NCI-H2081 treated with DMSO at 0.1 percent for 48 hours (cell line): Measurements from ENCODE around the gene HLA-DOB.

Experiments
- DNase-seq: peaks from one replicate; lab custom pipeline; 2025; lab: John Stamatoyannopoulos, UW

HLA-DOB gene

GRCh38 chr6:32843331-32843978, 26.7 kb upstream of the HLA-DOB start:
- no peak for DNase-seq

GRCh38 chr6:32842690-32843089, 25.9 kb upstream of the HLA-DOB start:
- DNase-seq = no peak

GRCh38 chr6:32842021-32842650, 25.3 kb upstream of the HLA-DOB start:
- no peak for DNase-seq

GRCh38 chr6:32840604-32841246, 23.9 kb upstream of the HLA-DOB start:
- no peak for DNase-seq

GRCh38 chr6:32839356-32839755, 22.6 kb upstream of the HLA-DOB start:
- no peak for DNase-seq

- DNase-seq = peak; percentile 43
Observed at GRCh38 chr6:32838114-32838958, 21.5 kb upstream of the HLA-DOB start, which contains the start of gene TAP2. Gene TAP2 (minus strand): TSS chr6:32838739. CDS start chr6:32838233, 506 bp downstream.

GRCh38 chr6:32837651-32838113, 20.9 kb upstream of the HLA-DOB start:
- no peak for DNase-seq

GRCh38 chr6:32836873-32837272, 20.1 kb upstream of the HLA-DOB start:
- DNase-seq = no peak

- DNase-seq = no peak
Observed at GRCh38 chr6:32835167-32835893, 18.5 kb upstream of the HLA-DOB start.

- DNase-seq = no peak
Observed at GRCh38 chr6:32833664-32834063, 16.9 kb upstream of the HLA-DOB start.

GRCh38 chr6:32832535-32832934, 15.7 kb upstream of the HLA-DOB start:
- no peak for DNase-seq

GRCh38 chr6:32830936-32831335, 14.1 kb upstream of the HLA-DOB start:
- no peak for DNase-seq

- DNase-seq = no peak
Observed at GRCh38 chr6:32830017-32830416, 13.2 kb upstream of the HLA-DOB start.

- DNase-seq = no peak
Observed at GRCh38 chr6:32829495-32829894, 12.7 kb upstream of the HLA-DOB start.

GRCh38 chr6:32827025-32827424, 10.2 kb upstream of the HLA-DOB start:
- no peak for DNase-seq

GRCh38 chr6:32825966-32826365, 9.2 kb upstream of the HLA-DOB start:
- DNase-seq = no peak

GRCh38 chr6:32819729-32820128, 2.9 kb upstream of the HLA-DOB start:
- DNase-seq = no peak

GRCh38 chr6:32818867-32819266, 2.1 kb upstream of the HLA-DOB start:
- no peak for DNase-seq

GRCh38 chr6:32815996-32816395, 806 bp downstream of the HLA-DOB start:
- no peak for DNase-seq

- no peak for DNase-seq
Observed at GRCh38 chr6:32815115-32815514, 1.7 kb downstream of the HLA-DOB start.

- DNase-seq = no peak
Observed at GRCh38 chr6:32814145-32814544, 2.7 kb downstream of the HLA-DOB start.

- DNase-seq = no peak
Observed at GRCh38 chr6:32809171-32809570, 7.6 kb downstream of the HLA-DOB start.
